ENCODE measurements around the gene HUNK. TPM values are rescaled to one million over a fixed set of nuclear protein-coding genes. Genes with fewer than 3 reads are reported as not detected.

HUNK gene
- total and polyA plus RNA-seq, 2 donors (not counting 1 experiment from before 2014, with no cell fraction given) = 0.01 to 0.07 TPM

- Histone ChIP-seq H4K20me1 (ENCODE audit: control insufficient read depth, insufficient read depth, low read length, poor library complexity, severe bottlenecking) (no peaks in the 10 kb centered on the region), H3K27me3 (replicated peaks in 1 of 4; ENCODE audit: control extremely low read depth in 1 of 4, control insufficient read depth in 3 of 4, insufficient read depth in 4 of 4, low read length in 3 of 4) (peaks cover 0 to 2% (median 0%) of the 10 kb centered on the region in 4 experiments), H3K9ac (ENCODE audit: low read length) (no peak overlapping the region), H3K4me3 (ENCODE audit: control extremely low read depth in 1 of 5, extremely low read depth in 1 of 5, insufficient read depth in 1 of 5, low read depth in 2 of 5, low read length in 4 of 5) (no peak overlapping the region), H2AFZ (ENCODE audit: insufficient read depth, low read depth, low read length, poor library complexity, severe bottlenecking) (no peak overlapping the region), H3K27ac (ENCODE audit: low read length in 2 of 2) (no peak overlapping the region), H3K9me3 (ENCODE audit: control extremely low read depth in 1 of 3, control insufficient read depth in 2 of 3, insufficient read depth in 1 of 3, low read length in 2 of 3) (peaks cover 0 to 9% (median 0%) of the 10 kb centered on the region in 3 donors), H3K79me2 (ENCODE audit: control insufficient read depth, insufficient read depth, low read length) (no peaks in the 10 kb centered on the region), H3K36me3 (replicated peaks in 1 of 2; ENCODE audit: control extremely low read depth in 1 of 2, control insufficient read depth in 1 of 2, extremely low read depth in 1 of 2, insufficient read depth in 2 of 2, low read length in 1 of 2) (no peaks in the 10 kb centered on the region), H3K4me1 (ENCODE audit: control insufficient read depth in 2 of 2, insufficient read depth in 2 of 2, low read length in 2 of 2) (no peaks in the 10 kb centered on the region), H3K4me2 (replicated peaks; ENCODE audit: low read depth, low read length, poor library complexity, severe bottlenecking) (no peak overlapping the region)
- CTCF ChIA-PET = no interaction called here
- no peak for ATAC-seq (ENCODE audit: low read depth)
- DNase-seq = no peak
- POLR2A ChIA-PET = no interaction called here
- H3K9me3 Mint-ChIP-seq (ENCODE audit: insufficient read depth) = no peaks in the 10 kb centered on the region
- H3K4me3 Mint-ChIP-seq = no peak overlapping the region
- no peak overlapping the region for H3K27ac Mint-ChIP-seq
- peaks cover 14% of the 10 kb centered on the region for H3K27me3 Mint-ChIP-seq
- no peaks in the 10 kb centered on the region for H3K4me1 Mint-ChIP-seq
- TF ChIP-seq EZH2 (IDR thresholded peaks at IDR 0.05; ENCODE audit: borderline replicate concordance, insufficient read depth, low read depth, low read length, poor library complexity, severe bottlenecking) (no peak), CTCF (IDR thresholded peaks at IDR 0.05) (no peak)
- intact Hi-C loops (cut with micrococcal nuclease) = no loop called here
- no CpG with 5 or more reads among the region's 2 CpGs for WGBS (ENCODE audit: insufficient coverage)
Measured at GRCh38 chr21:31957631-31958030, 84.8 kb downstream of the HUNK start.

DNA sequence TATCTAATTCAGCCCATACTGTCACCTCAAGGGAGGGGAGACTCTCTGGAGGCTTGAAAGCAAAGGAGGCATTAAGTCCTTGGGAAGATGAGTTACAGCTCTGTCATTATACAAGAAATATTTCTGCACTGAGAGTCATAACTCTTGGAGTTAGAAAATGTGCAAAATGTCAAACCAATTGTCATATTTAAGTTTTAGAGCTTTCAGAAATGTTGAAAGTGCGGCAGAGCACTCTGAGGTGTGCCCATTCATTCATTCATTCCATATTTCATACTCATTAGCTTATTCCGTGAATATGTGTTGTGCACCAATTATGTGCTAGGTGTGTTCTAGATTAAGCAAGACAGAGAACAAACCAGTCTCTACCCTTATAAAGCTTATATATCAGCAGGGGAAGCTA lies 87.1 kb downstream of the HUNK start:
- no peaks in the 10 kb centered on the region for H3K36me3 ChIP-seq (replicated peaks in 1 of 2; ENCODE audit: control extremely low read depth in 1 of 2, control insufficient read depth in 1 of 2, extremely low read depth in 1 of 2, insufficient read depth in 2 of 2, low read length in 1 of 2)
- peaks cover 0 to 2% (median 0%) of the 10 kb centered on the region in 4 experiments for H3K27me3 ChIP-seq (replicated peaks in 1 of 4; ENCODE audit: control extremely low read depth in 1 of 4, control insufficient read depth in 3 of 4, insufficient read depth in 4 of 4, low read length in 3 of 4)
- H3K4me1 ChIP-seq (ENCODE audit: control insufficient read depth in 2 of 2, insufficient read depth in 2 of 2, low read length in 2 of 2) = no peaks in the 10 kb centered on the region
- H3K27ac Mint-ChIP-seq = no peak overlapping the region
- ATAC-seq (ENCODE audit: low read depth) (no peak), DNase-seq (no peak)
- H3K9me3 Mint-ChIP-seq (ENCODE audit: insufficient read depth) = no peaks in the 10 kb centered on the region
- no CpG with 5 or more reads among the region's 2 CpGs for WGBS (ENCODE audit: insufficient coverage)
- no peak overlapping the region for H3K27ac ChIP-seq (ENCODE audit: low read length in 2 of 2)
- TF ChIP-seq EZH2 (IDR thresholded peaks at IDR 0.05; ENCODE audit: borderline replicate concordance, insufficient read depth, low read depth, low read length, poor library complexity, severe bottlenecking) = no peak
- TF ChIP-seq CTCF (IDR thresholded peaks at IDR 0.05) = no peak
- H3K27me3 Mint-ChIP-seq = peaks cover 13% of the 10 kb centered on the region
- H3K79me2 ChIP-seq (ENCODE audit: control insufficient read depth, insufficient read depth, low read length) = no peaks in the 10 kb centered on the region
- H3K9me3 ChIP-seq (ENCODE audit: control extremely low read depth in 1 of 3, control insufficient read depth in 2 of 3, insufficient read depth in 1 of 3, low read length in 2 of 3) = peaks cover 0 to 9% (median 0%) of the 10 kb centered on the region in 3 donors
- H4K20me1 ChIP-seq (ENCODE audit: control insufficient read depth, insufficient read depth, low read length, poor library complexity, severe bottlenecking) = no peaks in the 10 kb centered on the region
- H3K4me3 ChIP-seq (ENCODE audit: control extremely low read depth in 1 of 5, extremely low read depth in 1 of 5, insufficient read depth in 1 of 5, low read depth in 2 of 5, low read length in 4 of 5) = no peak overlapping the region
- H2AFZ ChIP-seq (ENCODE audit: insufficient read depth, low read depth, low read length, poor library complexity, severe bottlenecking) = no peak overlapping the region
- H3K9ac ChIP-seq (ENCODE audit: low read length) = no peak overlapping the region
- ChIA-PET CTCF (no interaction called here), POLR2A (no interaction called here)
- H3K4me3 Mint-ChIP-seq = no peak overlapping the region
- intact Hi-C loops (cut with micrococcal nuclease) = no loop called here
- H3K4me2 ChIP-seq (replicated peaks; ENCODE audit: low read depth, low read length, poor library complexity, severe bottlenecking) = no peak overlapping the region
- H3K4me1 Mint-ChIP-seq = no peaks in the 10 kb centered on the region

All from B cell (primary cell).